Activated effector memory CD4-positive, alpha-beta T cell treated with anti-CD3 and anti-CD28 coated beads, Interleukin-2, amount 50 U/mL, for 16 hours (primary cell): Measurements from ENCODE around the gene ZNF723.
"Not testable (repeated sequence)": the region's sequence is repeated elsewhere in the genome, so short reads cannot be mapped to it uniquely, and the experiment has no call there.

ENCODE experiments used
- DNase-seq: peaks from one replicate; pipeline ENCODE4 v3.0.0-alpha.2; 2020

ZNF723 gene

DNA sequence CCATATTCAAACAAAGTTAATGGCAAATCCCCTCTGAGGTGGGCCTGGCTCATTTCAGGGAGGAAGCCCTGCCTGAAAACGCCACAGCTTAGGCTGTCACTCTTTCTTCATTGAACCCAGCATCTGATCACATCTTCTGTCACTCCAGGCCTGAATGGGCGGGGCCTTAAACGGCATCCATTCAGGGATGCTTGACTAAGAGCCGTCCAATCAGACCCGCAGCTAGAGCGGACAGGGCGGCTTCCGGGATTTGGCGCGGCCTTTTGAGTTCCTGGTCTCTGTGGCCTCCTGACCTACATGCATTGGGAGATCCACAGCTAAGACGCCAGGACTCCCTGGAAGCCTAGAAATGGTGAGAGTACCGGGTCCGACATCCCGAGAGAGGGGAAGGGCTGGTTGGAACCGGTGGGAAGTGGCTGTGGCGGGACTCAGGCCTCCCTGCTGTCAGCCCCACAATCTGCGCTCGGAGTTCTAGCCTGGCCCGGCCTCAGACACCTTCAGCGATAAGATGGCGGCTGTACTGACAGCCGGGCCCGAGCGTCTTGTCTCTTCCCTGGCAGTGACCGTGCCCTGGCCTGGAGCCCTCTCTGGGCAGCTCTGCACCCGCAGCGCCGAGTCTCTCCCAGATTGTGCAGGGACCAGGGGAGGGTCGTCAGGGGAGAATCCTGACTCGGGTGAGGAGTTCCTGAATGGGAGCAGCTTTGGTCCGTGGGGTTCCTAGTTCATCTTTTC is at the start of gene ZNF723:
Gene ZNF723, plus strand, starts transcription at position 261 of the 732 bp plus-strand sequence. Its CDS starts 89 bp downstream, at position 350.
- DNase-seq: no peak

DNA sequence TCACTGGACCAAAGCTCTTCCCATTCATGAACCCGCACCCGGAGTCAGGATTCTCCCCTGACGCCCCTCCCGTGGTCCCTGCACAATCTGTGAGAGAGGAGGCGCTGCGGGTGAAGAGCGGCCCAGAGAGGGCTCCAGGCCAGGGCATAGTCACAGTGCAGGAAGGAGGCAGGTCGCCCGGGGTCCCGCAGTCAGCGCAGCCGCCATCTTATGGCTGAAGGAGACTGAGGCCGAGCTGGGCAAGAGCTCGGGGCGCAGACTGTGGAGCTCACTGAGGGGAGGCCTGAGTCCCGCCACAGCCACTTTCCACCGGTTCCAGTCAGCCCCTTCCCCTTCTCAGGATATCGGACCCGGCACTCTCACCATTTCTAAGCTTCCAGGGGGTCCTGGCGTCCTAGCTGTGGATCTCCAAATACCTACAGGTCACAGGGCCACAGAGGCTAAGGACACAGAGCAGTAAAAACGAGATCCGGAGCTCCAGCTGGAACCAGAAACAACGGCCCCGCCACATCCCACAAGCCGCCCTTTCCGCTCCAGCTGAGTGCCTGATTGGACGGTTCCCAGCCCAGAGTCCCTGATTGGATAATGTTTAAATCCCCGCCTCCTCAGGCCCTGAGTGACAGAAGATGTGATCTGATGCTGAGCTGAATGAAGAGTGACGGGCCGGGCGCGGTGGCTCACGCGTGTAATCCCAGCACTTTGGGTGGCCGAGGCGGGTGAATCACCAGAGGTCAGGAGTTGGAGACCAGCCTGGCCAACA is 48.3 kb upstream of the ZNF723 start, which contains the start of gene ZNF99:
Gene ZNF99, minus strand, starts transcription at position 501 of the 760 bp plus-strand sequence. Its CDS starts 135 bp downstream, at position 366.
- DNase-seq: no peak

DNA sequence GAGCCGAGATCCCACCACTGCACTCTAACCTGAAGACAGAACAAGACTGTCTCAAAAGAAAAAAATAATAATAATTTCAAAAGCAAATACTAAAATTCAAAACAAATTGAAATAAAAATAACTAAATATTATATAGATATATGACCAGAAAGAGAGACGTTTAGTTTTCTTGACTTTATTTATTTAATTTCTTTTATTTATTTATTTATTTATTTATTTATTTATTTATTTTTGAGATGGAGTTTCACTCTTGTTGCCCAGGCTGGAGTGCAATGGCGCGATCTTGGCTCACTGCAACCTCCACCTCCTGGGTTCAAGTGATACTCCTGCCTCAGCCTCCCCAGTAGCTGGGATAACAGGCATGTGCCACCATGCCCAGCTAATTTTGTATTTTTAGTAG is 39.2 kb upstream of the ZNF723 start:
- DNase-seq: not testable (repeated sequence)

DNA sequence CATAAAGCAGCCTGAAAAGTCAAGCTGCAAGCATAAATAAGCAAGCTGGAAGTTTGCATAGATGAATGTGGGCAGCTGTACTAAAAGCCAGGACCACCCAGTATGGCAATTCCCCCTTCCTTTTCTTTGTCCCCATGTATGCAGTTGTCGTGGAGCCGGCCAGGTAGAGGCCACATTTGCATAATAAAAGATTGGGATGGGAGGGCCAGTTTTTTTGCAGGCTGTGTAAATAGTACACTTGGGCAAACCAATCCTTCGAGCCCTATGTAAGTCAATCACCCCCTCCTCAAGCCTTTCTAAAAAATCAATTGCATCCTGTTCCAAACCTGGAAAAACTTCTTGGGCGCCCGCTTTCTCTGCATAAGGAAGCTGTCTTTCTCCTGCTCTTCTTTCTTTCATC is 35.1 kb upstream of the ZNF723 start:
- DNase-seq: no peak

DNA sequence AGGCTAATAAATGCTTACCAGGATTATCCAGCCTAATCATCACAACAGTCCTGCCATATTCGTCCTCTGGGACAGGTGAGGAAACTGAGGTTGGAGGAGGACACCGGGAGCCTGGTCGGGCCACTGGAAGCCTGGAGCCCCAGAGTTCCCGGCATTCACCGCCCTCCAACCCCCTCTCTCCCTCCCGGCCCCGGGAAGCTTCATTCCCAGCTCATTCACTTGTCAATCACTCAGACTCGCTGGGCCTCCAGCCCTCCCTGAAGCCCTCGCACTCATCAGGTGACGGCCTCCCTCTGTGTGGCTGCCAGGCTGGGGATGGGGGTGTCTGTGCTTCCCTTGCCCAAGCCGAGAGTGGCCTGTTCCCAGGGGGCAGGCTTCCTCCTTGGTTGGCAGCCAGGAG is 25.7 kb upstream of the ZNF723 start:
- DNase-seq: no peak

DNA sequence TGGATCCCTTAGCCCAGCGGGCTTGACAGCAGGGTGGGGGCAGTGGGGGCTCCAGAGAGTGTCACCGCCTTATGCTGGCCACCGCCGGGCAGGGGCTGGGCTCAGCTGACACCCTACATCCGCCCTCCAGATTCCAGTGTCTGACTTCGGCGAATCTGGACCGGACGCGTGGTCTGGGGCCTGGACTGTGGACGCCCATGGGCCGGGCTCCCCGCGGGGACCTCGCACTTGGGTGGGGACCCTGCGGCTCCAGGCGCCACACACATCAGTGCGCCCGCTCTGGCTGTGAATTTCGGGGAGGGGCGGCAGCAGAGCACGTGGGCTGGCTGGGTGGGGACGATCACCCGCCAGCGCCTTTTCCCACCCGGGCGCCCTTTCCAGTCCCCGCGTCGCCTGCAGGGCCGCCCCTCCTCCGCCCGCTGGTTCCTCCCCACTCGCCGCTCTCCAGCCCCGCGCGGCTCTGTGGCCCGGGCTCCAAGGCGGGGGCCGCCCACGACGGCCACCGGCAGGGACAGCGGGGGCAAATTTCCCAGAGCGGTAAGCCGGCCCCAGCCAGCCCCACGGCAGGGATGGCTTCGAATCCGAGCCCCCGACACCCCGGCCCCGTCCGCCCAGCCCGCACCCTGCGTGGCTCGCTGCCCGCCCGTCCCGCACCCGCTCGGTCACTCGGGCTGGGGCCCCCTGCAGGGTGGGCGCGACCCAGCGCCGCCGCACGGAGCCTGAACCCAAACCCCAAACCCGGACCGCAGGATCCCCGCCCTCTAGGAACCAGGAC is 24.8 kb upstream of the ZNF723 start:
- DNase-seq: no peak

DNA sequence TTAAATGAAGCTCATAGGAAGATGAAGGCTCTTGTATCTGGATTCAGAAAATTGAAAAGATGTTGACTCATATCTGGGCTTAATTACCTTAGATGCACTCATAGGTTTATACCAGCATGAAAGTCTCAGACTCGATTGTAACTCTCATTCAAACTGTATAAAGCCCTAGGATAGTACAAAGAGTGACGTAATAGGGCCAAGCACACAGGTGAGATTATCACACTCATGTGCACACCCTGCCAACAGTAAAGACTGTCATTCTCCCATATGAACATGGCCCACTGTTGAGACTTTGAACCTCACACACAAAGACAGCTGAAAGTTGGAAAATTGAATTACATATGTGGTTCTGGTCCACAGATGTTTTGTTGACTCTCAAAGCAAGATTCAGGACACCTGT is 18.0 kb upstream of the ZNF723 start:
- no peak for DNase-seq

DNA sequence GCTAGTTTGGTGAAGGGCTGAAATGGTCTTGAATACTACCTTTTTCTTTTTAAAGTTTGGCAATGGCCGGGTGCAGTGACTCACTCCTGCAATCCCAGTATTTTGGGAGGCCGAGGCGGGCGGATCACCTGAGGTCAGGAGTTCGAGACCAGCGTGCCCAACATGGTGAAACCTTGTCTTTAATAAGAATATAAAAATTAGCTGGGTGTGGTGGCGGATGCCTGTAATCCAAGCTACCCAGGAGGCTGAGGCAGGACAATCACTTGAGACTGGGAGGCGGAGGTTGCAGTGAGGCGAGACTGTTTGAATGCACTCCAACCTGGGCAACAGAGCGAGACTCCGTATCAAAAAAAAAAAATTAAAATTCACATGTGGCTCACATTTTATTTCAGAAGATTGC is 880 bp upstream of the ZNF723 start:
- no peak for DNase-seq

DNA sequence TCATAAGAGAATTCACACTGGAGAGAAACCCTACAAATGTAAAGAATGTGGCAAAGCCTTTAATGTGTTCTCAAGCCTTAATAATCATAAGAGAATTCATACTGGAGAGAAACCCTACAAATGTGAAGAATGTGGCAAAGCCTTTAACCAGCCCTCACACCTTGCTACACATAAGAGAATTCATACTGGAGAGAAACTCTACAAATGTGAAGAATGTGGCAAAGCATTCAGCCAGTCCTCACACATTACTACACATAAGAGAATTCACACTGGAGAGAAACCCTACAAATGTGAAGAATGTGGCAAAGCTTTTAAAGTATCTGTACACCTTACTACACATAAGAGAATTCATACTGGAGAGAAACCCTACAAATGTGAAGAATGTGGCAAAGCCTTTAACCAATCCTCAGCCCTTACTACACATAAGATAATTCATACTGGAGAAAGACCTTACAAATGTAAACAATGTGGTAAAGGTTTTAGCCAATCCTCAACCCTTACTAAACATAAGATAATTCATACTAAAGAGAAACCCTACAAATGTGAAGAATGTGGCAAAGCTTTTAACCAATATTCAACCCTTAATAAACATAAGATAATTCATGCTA is 25.7 kb downstream of the ZNF723 start:
- DNase-seq: not testable (repeated sequence)

DNA sequence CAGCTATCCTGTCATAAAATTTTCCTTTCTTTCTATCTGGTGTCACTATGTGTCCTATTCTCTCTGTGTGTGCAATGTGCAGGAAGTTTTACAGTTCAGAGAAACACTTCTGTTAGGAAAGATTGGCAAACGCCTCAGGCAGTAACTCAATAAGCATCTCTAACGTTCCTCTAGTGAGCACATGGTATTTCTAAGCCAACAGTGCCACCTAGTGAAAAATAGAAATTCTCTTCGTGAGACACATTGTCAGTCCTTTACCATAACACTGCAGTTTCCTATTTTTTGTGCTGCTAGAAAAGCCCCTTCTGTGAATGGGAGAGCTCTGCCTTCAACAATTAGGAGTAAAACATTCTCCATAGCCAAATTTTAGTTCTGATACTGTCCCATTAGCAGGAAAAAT is 50.7 kb downstream of the ZNF723 start:
- DNase-seq: no peak

DNA sequence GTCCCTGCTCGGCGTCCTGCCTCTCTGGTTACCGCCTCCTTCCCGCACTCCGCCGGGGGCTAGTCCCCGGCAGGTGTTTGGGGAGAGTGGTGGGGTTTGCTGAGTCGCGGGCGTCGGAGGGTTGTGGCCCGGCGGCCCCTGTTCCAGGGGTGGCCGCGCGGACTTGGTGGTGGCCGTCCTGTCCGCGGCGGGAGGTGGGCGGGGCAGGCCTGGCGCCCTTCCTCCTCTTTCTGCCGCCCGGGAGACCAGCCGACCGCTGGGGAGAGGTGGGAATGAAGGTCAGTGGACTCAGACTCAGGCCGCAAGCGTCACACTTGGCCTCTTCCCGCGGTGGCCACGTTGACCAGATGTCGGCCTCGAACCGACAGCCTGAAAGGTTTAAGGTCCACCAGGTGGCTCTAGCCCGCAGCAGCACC is 61.8 kb downstream of the ZNF723 start:
- DNase-seq: no peak

DNA sequence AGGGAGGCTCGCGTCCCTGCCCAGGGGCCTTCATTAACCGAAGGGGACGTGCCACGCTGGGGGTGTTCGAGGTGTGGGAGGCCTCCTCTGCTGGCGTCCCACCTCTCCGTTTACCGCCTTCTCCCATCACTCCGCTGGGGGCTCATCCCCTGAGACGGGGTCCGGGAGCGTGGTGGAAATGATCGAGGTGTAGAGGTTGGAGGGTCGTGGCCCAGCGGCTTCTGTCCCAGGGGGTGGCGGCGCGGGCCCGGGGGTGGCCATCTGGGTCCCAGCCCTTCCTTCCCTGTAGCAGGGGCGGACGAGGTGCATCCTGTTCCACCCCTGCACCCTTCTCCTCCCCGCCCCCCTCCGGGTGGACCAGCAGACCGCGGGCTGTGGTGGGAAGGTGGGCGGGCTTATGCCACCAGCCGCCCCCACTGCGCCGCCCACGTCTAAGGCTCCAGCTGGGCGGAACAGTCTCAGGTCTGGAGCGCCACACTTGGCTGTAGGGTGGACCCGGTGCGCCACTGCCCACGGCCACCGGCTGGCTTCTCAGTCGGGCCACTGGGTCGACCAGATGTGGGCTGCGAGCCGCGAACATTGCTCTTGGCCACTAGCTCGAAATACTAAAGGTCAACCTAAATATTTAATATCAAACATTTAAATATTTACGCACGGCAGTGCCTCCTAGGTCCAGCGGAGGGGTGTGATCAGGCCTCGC is 69.5 kb downstream of the ZNF723 start:
- DNase-seq: no peak
